HCT116 (cell line): ENCODE data around the gene TWSG1. TPM values are rescaled to one million over a fixed set of nuclear protein-coding genes. Genes with fewer than 3 reads are reported as not detected.
"Not testable (repeated sequence)": the region's sequence is repeated elsewhere in the genome, so short reads cannot be mapped to it uniquely, and the experiment has no call there.

Experiments
- ATAC-seq: fragments of 200-7000 bp; cut with Tn5 transposase; 2 replicates; pipeline ENCODE4 v1.9.1; 2020; ENCODE audit warnings: mild to moderate bottlenecking, moderate library complexity
- BruUV-seq: library from RNA; stranded (reverse); fragments of 400-500 nt; replicated peaks from 2 replicates; lab custom pipeline; 2021; lab: Mats Ljungman, UMichigan
- CTCF ChIA-PET: fragments of 300-600 bp; sonication (Branson Sonifier 250); formaldehyde crosslinking; loops from one replicate; lab custom pipeline; 2021; ENCODE audit warnings: antibody characterized with exemption; lab: Charles Lee
- POLR2A ChIA-PET: fragments of 300-600, 350-600 bp; sonication (Branson Sonifier 250); formaldehyde crosslinking; loops from one replicate; lab custom pipeline; 2021; ENCODE audit warnings: antibody characterized with exemption; lab: Charles Lee
- RAD21 ChIA-PET, 2 experiments: fragments of 300-600 bp; sonication (Branson Sonifier 250); formaldehyde crosslinking; loops; one replicate each; lab custom pipeline; 2023; ENCODE audit warnings: low total read pairs in 2 of 2; ENCODE audit not compliant: uncharacterized antibody in 2 of 2, unreplicated experiment in 2 of 2, low non-redundant PET in 1 of 2; lab: Charles Lee
- DNase-seq: peaks from one replicate; pipeline ENCODE4 v3.0.0-alpha.2; 2010; ENCODE audit warnings: low read depth, low spot score
- H2AFZ ChIP-seq: fragments of 200-600 bp; shearing (Covaris generic), sonication (generic); 2 replicates; pipeline ENCODE4 v1.6.1; 2017; ENCODE audit warnings: low read depth, mixed run types, mixed read lengths, antibody characterized with exemption, low read length; ENCODE audit not compliant: poor library complexity, severe bottlenecking
- H3K27ac ChIP-seq: 2 replicates; pipeline ENCODE4 v1.5.1; 2012; ENCODE audit warnings: low read depth, low read length
- H3K27me3 ChIP-seq: fragments of 200-600 bp; sonication (generic); 2 replicates; pipeline ENCODE4 v1.6.1; 2016; ENCODE audit warnings: mixed run types, low read length, mixed read lengths; ENCODE audit not compliant: insufficient read depth
- H3K36me3 ChIP-seq, 2 experiments: fragments of 200-500 bp in 1 of 2; fragments of 200-600 bp in 1 of 2; sonication (Bioruptor generic) in 1 of 2; sonication (generic) in 1 of 2; 2 replicates each; pipeline versions ENCODE4 v1.5.1 to v1.6.1; 2014 to 2016; ENCODE audit warnings: low read length in 2 of 2, inconsistent platforms in 1 of 2, mixed read lengths in 1 of 2, mixed run types in 1 of 2; ENCODE audit not compliant: insufficient read depth in 2 of 2, control insufficient read depth in 1 of 2
- H3K4me1 ChIP-seq, 2 experiments: fragments of 200-600 bp in 1 of 2; sonication (generic) in 1 of 2; 2 replicates each; pipeline versions ENCODE4 v1.5.1 to v1.6.1; 2012 to 2017; ENCODE audit warnings: low read length in 2 of 2, inconsistent platforms in 1 of 2, mild to moderate bottlenecking in 1 of 2, mixed read lengths in 1 of 2, mixed run types in 1 of 2, moderate library complexity in 1 of 2; ENCODE audit not compliant: insufficient read depth in 2 of 2, control insufficient read depth in 1 of 2
- H3K4me2 ChIP-seq: fragments of 200-600 bp; sonication (generic); 2 replicates; pipeline ENCODE4 v1.6.1; 2017; ENCODE audit warnings: mixed run types, low read length, mixed read lengths
- H3K4me3 ChIP-seq, 2 experiments: fragments of 200-600 bp in 1 of 2; sonication (generic) in 1 of 2; replicated peaks in 1 of 2; 2 replicates each; pipeline ENCODE4 v1.5.1; 2011 to 2016; ENCODE audit warnings: low read length in 2 of 2, control low read depth in 1 of 2, low read depth in 1 of 2, mild to moderate bottlenecking in 1 of 2, mixed read lengths in 1 of 2, mixed run types in 1 of 2
- H3K79me2 ChIP-seq: fragments of 200-600 bp; sonication (generic); 2 replicates; pipeline ENCODE4 v1.6.1; 2017; ENCODE audit warnings: mild to moderate bottlenecking, mixed run types, low read length, moderate library complexity, mixed read lengths; ENCODE audit not compliant: insufficient read depth
- H3K9ac ChIP-seq: fragments of 200-600 bp; sonication (generic); 2 replicates; pipeline ENCODE4 v1.6.1; 2016; ENCODE audit warnings: low read length, mixed read lengths
- H3K9me2 ChIP-seq: fragments of 200-600 bp; sonication (generic), shearing (Covaris generic); 2 replicates; pipeline ENCODE4 v1.6.1; 2017; ENCODE audit warnings: mixed run types, mild to moderate bottlenecking, moderate library complexity; ENCODE audit not compliant: insufficient read depth
- H3K9me3 ChIP-seq, 2 experiments: fragments of 200-500 bp in 1 of 2; fragments of 200-600 bp in 1 of 2; sonication (Bioruptor generic) in 1 of 2; sonication (generic) in 1 of 2; 2 replicates each; pipeline ENCODE4 v1.6.1; 2014 to 2017; ENCODE audit warnings: low read length in 2 of 2, mixed read lengths in 2 of 2, inconsistent platforms in 1 of 2, low read depth in 1 of 2, mild to moderate bottlenecking in 1 of 2, mixed run types in 1 of 2, moderate library complexity in 1 of 2; ENCODE audit not compliant: control insufficient read depth in 1 of 2, insufficient read depth in 1 of 2
- H4K20me1 ChIP-seq: fragments of 200-600 bp; sonication (generic), shearing (Covaris generic); 2 replicates; pipeline ENCODE4 v1.6.1; 2017; ENCODE audit warnings: mixed run types, mild to moderate bottlenecking, moderate library complexity; ENCODE audit not compliant: insufficient read depth
- intact Hi-C: fragments of 100-400 bp; cut with micrococcal nuclease; formaldehyde crosslinking; loops from 2 replicates; pipeline ENCODE4 v1.10.0; 2022
- total RNA-seq: library from RNA; stranded (reverse); gene quantifications from one replicate; pipeline ENCODE4 v1.2.1, GENCODE V29; 2021; ENCODE audit not compliant: unreplicated experiment

TWSG1 gene
- total RNA-seq, 1 experiment from 2014 or later = 35.7 TPM

DNA sequence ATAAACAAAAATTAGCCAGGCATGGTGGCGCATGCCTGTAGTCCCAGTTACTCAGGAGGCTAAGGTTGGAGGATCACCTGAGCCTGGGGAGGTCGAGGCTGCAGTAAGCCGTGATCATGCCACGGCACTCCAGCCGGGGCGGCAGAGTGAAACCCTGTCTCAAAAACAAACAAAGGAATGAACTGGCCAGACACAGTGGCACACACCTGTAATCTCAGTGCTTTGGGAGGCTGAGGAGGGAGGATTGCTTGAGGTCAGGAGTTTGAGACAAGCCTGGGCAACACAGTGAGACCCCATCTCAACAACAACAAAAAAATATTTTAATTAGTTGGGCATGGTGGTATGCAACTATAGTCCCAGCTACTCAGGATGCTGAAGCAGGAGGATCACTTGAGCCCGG, 116.3 kb downstream of the TWSG1 start:
- ATAC-seq, intact Hi-C loops, H2AFZ ChIP-seq: not testable (repeated sequence)

More for the DNA sequence above, 116.3 kb downstream of the TWSG1 start:
- POLR2A ChIA-PET, H3K9me3 ChIP-seq, H3K9me2 ChIP-seq, H3K4me1 ChIP-seq, H4K20me1 ChIP-seq, CTCF ChIA-PET, H3K27me3 ChIP-seq, DNase-seq, H3K4me2 ChIP-seq, H3K79me2 ChIP-seq, H3K36me3 ChIP-seq, H3K27ac ChIP-seq, H3K9ac ChIP-seq, BruUV-seq, RAD21 ChIA-PET, H3K4me3 ChIP-seq: not testable (repeated sequence)

Other genes with a start within 250 kb of the TWSG1 start
- gene NDUFV2, start 232.1 kb upstream of the TWSG1 start, total RNA-seq = 194 TPM
- 23.5 TPM for gene ANKRD12, start 198.0 kb upstream of the TWSG1 start, total RNA-seq
- gene RALBP1, start 140.7 kb downstream of the TWSG1 start, total RNA-seq = 66.2 TPM